Stimulated activated CD8-positive, alpha-beta memory T cell treated with anti-CD3 and anti-CD28 coated beads, Interleukin-15, amount 100 ng/mL, for 4 hours (primary cell): Measurements from ENCODE around the gene ATXN10.
"Not testable (repeated sequence)": the region's sequence is repeated elsewhere in the genome, so short reads cannot be mapped to it uniquely, and the experiment has no call there.

Experiments
- DNase-seq, 2 donors: peaks; one replicate each; pipeline ENCODE4 v3.0.0-alpha.2; 2020; ENCODE audit warnings: low read depth in 2 of 2

Gene ATXN10

GRCh38 chr22:45678961-45679912, 7.6 kb downstream of the ATXN10 start:
- no peak for DNase-seq

- no peak for DNase-seq
Observed at GRCh38 chr22:45680932-45681700, 9.5 kb downstream of the ATXN10 start.

- no peak for DNase-seq
Observed at GRCh38 chr22:45682064-45682463, 10.4 kb downstream of the ATXN10 start.

- DNase-seq: not testable (repeated sequence)
Observed at GRCh38 chr22:45682773-45683172, 11.1 kb downstream of the ATXN10 start.

- DNase-seq: no peak
Observed at GRCh38 chr22:45683248-45683647, 11.6 kb downstream of the ATXN10 start.

GRCh38 chr22:45683680-45684079, 12.0 kb downstream of the ATXN10 start:
- no peak for DNase-seq

- no peak for DNase-seq
Observed at GRCh38 chr22:45684169-45684568, 12.5 kb downstream of the ATXN10 start.

- DNase-seq: no peak
Observed at GRCh38 chr22:45684752-45685574, 13.3 kb downstream of the ATXN10 start.

- no peak for DNase-seq
Observed at GRCh38 chr22:45686004-45686403, 14.4 kb downstream of the ATXN10 start.

GRCh38 chr22:45686836-45687235, 15.2 kb downstream of the ATXN10 start:
- no peak for DNase-seq

GRCh38 chr22:45688600-45689080, 17.0 kb downstream of the ATXN10 start:
- no peak for DNase-seq

GRCh38 chr22:45689211-45689610, 17.6 kb downstream of the ATXN10 start:
- no peak for DNase-seq

GRCh38 chr22:45690008-45690407, 18.4 kb downstream of the ATXN10 start:
- no peak for DNase-seq

GRCh38 chr22:45692549-45692948, 20.9 kb downstream of the ATXN10 start:
- DNase-seq: no peak

- DNase-seq: no peak
Observed at GRCh38 chr22:45693835-45694234, 22.2 kb downstream of the ATXN10 start.

GRCh38 chr22:45696227-45696626, 24.6 kb downstream of the ATXN10 start:
- DNase-seq: no peak

- no peak for DNase-seq
Observed at GRCh38 chr22:45698094-45698493, 26.5 kb downstream of the ATXN10 start.

- DNase-seq: no peak
Observed at GRCh38 chr22:45702981-45703380, 31.3 kb downstream of the ATXN10 start.

GRCh38 chr22:45703758-45704157, 32.1 kb downstream of the ATXN10 start:
- no peak for DNase-seq

- DNase-seq: no peak
Observed at GRCh38 chr22:45704648-45705047, 33.0 kb downstream of the ATXN10 start.

GRCh38 chr22:45707605-45708004, 36.0 kb downstream of the ATXN10 start:
- no peak for DNase-seq

GRCh38 chr22:45708145-45708544, 36.5 kb downstream of the ATXN10 start:
- DNase-seq: no peak
